Esophagus muscularis mucosa (tissue), 4 donors: Measurements from ENCODE around the gene TLX2. TPM values are rescaled to one million over a fixed set of nuclear protein-coding genes. Genes with fewer than 3 reads are reported as not detected.

ENCODE experiments used
- DNase-seq: peaks from one replicate; pipeline ENCODE4 v3.0.0-alpha.2; 2017; ENCODE audit errors: extremely low spot score
- H3K27ac ChIP-seq, 4 donors: fragments of 200-600 bp; sonication (generic); replicated peaks in 1 of 4; 1 replicate in 3 of 4; 2 replicates in 1 of 4; pipeline ENCODE4 v1.5.1; 2016 to 2019; ENCODE audit warnings: mild to moderate bottlenecking in 1 of 4
- H3K27me3 ChIP-seq, 4 donors: fragments of 200-600 bp; sonication (generic); one replicate each; pipeline versions ENCODE4 v1.5.1 to v1.6.0; 2016 to 2019
- H3K36me3 ChIP-seq, 4 donors: fragments of 200-600 bp; sonication (generic); one replicate each; pipeline ENCODE4 v1.5.1; 2016 to 2019
- H3K4me1 ChIP-seq, 4 donors: fragments of 200-600 bp; sonication (generic); one replicate each; pipeline ENCODE4 v1.5.1; 2016 to 2019
- H3K4me3 ChIP-seq, 4 donors: fragments of 200-600 bp; sonication (generic); 1 replicate in 2 of 4; 2 replicates in 2 of 4; pipeline ENCODE4 v1.5.1; 2016 to 2019; ENCODE audit warnings: mild to moderate bottlenecking in 4 of 4, moderate library complexity in 1 of 4
- H3K9me3 ChIP-seq, 4 donors: fragments of 200-600 bp; sonication (generic); 1 replicate in 3 of 4; 2 replicates in 1 of 4; pipeline ENCODE4 v1.5.1; 2016 to 2019
- EP300 ChIP-seq: sonication (generic); formaldehyde crosslinking; IDR thresholded peaks from one replicate; pipeline ENCODE4 v1.6.1; 2017; ENCODE audit warnings: antibody characterized with exemption
- POLR2A ChIP-seq: fragments of 450-650 bp; IDR thresholded peaks from one replicate; pipeline ENCODE4 v1.6.1; 2017; ENCODE audit warnings: antibody characterized with exemption, moderate library complexity, mild to moderate bottlenecking, low read depth
- POLR2AphosphoS5 ChIP-seq, 2 donors: sonication (generic); formaldehyde crosslinking; IDR thresholded peaks; one replicate each; pipeline ENCODE4 v1.6.1; 2017; ENCODE audit warnings: antibody characterized with exemption in 2 of 2
- WGBS: methylation state at CpG from one replicate; pipeline ENCODE4 v1.1.5; 2018; 5-methylcytosine and 5-hydroxymethylcytosine counted together
- intact Hi-C: fragments of 100-400 bp; cut with DNase I; formaldehyde crosslinking; loops from one replicate; pipeline ENCODE4 v1.15.1; 2023
- total RNA-seq, 4 donors: library from RNA; depleted of rRNA; stranded (reverse); fragments of >200 nt; gene quantifications; one replicate each; pipeline versions ENCODE4 v1.1.0 to v1.2.1, GENCODE V29; 2016
- TF ChIP-seq, protein P1 (sequence below), 3 experiments: fragments of 200-600 bp in 2 of 3; fragments of 450-650 bp in 1 of 3; sonication (generic) in 2 of 3; IDR thresholded peaks; one replicate each; pipeline ENCODE4 v1.5.1; 2017 to 2019; ENCODE audit warnings: antibody characterized with exemption in 3 of 3, mild to moderate bottlenecking in 2 of 3, moderate library complexity in 1 of 3

The TLX2 gene
- total RNA-seq, 4 donors from 2014 or later, result 0.42 to 0.99 (median 0.84) TPM; not detected in 1

DNA sequence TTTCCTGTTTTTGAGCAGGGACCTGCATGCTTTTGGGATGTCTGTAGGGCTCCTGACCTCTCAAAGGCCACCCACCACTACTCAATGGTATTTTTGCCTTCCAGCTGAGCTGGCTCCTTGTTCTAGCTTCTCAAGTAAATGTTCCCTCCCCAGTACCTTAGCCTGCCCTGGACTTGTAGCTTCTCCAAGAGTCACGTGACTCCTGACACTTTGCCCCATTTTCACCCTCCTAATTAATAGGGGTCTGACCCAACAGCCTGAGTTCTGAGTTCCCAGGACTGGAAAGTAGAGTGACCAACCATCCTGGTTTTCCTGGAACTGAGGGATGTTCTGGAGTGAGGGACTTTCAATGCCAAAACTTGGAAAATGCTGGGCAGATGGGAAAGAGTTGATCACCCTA, 18.8 kb upstream of the TLX2 start:
- no peak for DNase-seq
- Histone ChIP-seq H3K36me3 (peaks cover 31 to 42% (median 42%) of the 10 kb centered on the region in 4 donors), H3K27me3 (peaks cover 0 to 38% (median 32%) of the 10 kb centered on the region in 4 donors), H3K27ac (no peak overlapping the region), H3K4me3 (no peak overlapping the region), H3K4me1 (peaks cover 25 to 29% (median 27%) of the 10 kb centered on the region in 4 donors), H3K9me3 (no peaks in the 10 kb centered on the region)
- 86% methylated on average over 1 of the region's 1 CpG for WGBS
- TF ChIP-seq EP300 (no peak), POLR2AphosphoS5 (IDR thresholded peaks at IDR 0.05) (no peak)
- intact Hi-C loops, result no loop called here

DNA sequence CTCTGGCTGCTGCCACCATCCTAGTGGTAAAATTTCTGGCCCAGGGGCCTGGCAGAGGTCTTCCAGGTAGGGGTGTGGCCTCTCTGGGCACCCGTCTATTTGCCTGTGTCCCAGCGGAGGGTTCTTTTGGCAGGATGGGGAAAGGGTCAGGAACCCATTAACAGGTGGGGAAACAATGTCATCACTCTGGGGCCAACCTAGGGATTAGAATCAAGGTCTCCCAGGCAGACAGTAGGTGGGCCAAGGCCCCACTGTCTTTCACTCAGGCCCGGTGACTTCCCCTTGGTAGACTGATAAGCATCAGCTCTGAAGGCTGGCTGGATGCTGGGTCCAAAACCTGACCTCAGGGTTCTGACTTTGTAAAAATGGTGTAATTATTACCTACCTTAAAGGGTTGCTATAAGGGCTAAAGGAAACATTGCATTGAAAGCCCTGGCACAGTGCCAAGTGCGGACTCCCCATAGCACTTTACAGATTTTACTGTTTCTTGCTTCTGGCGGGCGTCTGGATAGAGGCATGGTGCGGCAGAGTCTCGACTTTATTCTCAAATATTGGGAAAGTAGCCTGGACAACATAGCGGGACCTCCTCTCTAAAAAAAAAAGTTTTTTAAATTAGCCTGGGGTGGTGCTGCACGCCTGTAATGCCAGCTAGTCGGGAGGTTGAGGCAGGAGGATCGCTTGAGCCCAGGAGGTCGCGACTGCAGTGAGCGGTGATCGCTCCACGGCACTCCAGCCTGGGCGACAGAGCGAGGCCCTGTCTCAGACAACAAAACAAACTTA, 17.1 kb upstream of the TLX2 start:
- Histone ChIP-seq H3K36me3 (peaks cover 15 to 25% (median 24%) of the 10 kb centered on the region in 4 donors), H3K27me3 (peaks cover 0 to 55% (median 41%) of the 10 kb centered on the region in 4 donors), H3K4me1 (peaks cover 27 to 31% (median 28%) of the 10 kb centered on the region in 4 donors), H3K4me3 (peak overlapping the region in 3 of 4 donors; percentile 31 to 40 (median 38)), H3K9me3 (no peaks in the 10 kb centered on the region), H3K27ac (no peak overlapping the region)
- TF ChIP-seq EP300 (no peak), POLR2AphosphoS5 (IDR thresholded peaks at IDR 0.05) (no peak), POLR2A (no peak)
- TF ChIP-seq, protein P1, sequence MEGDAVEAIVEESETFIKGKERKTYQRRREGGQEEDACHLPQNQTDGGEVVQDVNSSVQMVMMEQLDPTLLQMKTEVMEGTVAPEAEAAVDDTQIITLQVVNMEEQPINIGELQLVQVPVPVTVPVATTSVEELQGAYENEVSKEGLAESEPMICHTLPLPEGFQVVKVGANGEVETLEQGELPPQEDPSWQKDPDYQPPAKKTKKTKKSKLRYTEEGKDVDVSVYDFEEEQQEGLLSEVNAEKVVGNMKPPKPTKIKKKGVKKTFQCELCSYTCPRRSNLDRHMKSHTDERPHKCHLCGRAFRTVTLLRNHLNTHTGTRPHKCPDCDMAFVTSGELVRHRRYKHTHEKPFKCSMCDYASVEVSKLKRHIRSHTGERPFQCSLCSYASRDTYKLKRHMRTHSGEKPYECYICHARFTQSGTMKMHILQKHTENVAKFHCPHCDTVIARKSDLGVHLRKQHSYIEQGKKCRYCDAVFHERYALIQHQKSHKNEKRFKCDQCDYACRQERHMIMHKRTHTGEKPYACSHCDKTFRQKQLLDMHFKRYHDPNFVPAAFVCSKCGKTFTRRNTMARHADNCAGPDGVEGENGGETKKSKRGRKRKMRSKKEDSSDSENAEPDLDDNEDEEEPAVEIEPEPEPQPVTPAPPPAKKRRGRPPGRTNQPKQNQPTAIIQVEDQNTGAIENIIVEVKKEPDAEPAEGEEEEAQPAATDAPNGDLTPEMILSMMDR (IDR thresholded peaks at IDR 0.05), result no peak
- intact Hi-C loops, result no loop called here
- 68% methylated on average over 12 of the region's 19 CpGs for WGBS
- no peak for DNase-seq

DNA sequence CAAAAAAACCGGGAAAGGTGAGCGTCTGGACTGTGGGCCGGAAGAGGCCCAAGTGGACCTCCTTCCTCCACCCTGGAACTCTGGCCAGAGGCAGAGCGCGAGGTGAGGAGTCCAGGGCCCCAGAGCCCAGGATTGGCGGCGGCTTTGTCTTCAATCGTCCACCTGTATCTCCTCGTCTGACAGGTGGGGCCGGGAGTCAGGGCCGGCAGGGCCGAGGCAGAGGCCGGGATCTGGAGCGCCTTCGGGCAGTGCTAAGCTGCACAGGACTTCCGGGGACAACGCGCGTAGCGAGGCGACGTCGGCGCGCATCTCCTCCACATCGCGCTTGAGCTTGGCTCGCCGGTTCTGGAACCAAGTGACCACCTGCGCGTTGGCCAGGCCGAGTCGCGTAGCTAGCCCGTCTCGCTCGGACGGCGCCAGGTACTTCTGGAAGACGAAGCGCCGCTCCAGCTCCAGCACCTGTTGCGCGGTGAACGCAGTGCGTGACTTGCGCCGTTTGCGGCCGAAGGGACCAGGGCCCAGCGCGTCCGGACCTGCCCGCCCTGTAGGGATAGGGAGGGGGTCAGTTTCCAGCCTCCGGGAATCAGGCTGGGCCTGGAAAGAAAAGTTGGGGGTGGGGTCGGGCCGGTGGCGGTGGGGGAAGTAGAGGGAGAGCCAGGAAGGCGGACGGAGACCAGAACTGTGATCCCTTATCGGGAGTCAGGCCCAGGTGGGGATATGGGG, 16.3 kb upstream of the TLX2 start:
- intact Hi-C loops, result no loop called here
- WGBS, result 3% methylated on average over 25 of the region's 61 CpGs
- Histone ChIP-seq H3K4me3 (peak overlapping the region; percentile 31 to 40 (median 38)), H3K36me3 (peaks cover 7 to 17% (median 17%) of the 10 kb centered on the region in 4 donors), H3K9me3 (no peaks in the 10 kb centered on the region), H3K27me3 (peaks cover 0 to 62% (median 48%) of the 10 kb centered on the region in 4 donors), H3K27ac (no peak overlapping the region), H3K4me1 (peaks cover 30 to 39% (median 36%) of the 10 kb centered on the region in 4 donors)
- DNase-seq, result no peak
- TF ChIP-seq POLR2A, result no peak
- TF ChIP-seq POLR2AphosphoS5 (IDR thresholded peaks at IDR 0.05), result peak in 1 of 2 donors; percentile 38

DNA sequence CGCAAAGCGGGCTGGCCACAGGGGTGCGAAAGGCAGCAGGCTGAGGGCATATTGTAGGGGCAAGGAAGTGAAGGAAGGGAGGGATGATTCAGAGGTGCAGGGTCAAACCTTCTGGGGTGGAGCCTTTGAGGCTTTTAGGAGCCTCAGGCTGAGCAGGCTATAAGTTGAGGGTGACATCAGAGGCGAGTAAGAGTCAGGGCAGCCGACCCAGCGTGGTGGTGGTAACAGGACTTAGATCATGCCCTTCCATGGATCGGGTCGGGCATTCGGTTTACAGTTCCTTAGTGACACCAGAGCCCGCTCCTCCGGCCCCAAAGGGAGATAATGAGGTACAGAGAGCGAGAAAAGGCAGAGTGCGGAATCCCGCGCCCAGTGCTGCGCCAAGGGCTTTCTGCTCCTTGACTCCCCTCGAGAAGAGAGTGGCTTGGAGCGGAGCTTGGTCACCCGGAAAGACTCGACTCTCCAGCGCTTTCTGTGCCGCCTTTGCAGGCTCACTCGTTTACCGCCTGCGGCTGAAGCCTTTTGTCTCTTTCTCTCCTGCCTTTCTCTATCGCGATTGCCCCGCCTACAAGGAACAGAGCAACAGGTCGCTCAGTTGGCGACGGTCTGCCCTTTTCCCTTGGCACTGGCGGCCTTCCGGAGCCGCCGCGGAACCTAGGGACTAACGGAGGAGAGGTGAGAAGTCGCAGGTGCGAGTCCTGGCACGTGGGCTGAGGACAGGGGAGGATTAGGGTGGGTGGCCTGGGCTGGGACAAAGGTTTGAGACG, 15.6 kb upstream of the TLX2 start:
- TF ChIP-seq, protein P1 (IDR thresholded peaks at IDR 0.05), result no peak
- no peak for TF ChIP-seq EP300
- no peak for TF ChIP-seq POLR2AphosphoS5 (IDR thresholded peaks at IDR 0.05)
- no peak for TF ChIP-seq POLR2A
- intact Hi-C loops, result no loop called here
- Histone ChIP-seq H3K27ac (no peak overlapping the region), H3K4me3 (peak overlapping the region; percentile 31 to 40 (median 38)), H3K4me1 (peaks cover 30 to 46% (median 43%) of the 10 kb centered on the region in 4 donors), H3K36me3 (peaks cover 0 to 10% (median 9%) of the 10 kb centered on the region in 4 donors), H3K27me3 (peaks cover 0 to 70% (median 51%) of the 10 kb centered on the region in 4 donors), H3K9me3 (no peaks in the 10 kb centered on the region)
- 3% methylated on average over 29 of the region's 41 CpGs for WGBS
- DNase-seq, result no peak

DNA sequence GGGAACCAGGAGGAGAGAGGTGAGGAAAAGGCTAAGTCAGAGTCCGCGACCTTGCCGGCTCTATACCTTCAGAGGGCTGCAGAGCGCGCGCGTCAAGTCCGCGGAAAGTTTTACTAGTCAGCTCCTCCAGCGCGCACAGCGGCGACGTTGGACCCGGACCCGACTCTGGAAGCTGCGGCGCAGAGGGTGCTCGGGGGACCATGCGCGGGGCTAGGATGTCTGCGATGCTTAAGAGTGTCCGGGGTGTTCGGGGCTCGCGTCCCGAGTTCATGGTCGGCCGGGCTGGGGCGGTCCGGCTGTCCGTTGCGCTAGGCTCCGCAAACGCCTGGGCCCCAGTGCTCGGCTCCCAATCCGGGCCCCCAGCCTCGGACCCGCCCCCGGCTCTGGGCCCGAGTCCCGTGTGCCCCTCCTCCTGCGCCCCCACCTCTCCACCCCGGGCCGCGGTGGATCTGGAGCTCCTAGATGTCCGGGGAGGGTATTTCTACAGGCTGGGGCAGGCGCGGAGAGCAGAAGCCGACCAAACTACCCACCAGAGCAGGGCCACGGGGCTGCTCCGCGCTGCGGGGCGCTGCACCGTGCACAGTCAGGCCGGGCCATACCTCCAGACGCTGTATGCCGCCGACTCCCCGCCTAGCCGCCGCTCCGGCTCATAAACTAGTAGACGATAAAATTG, 14.8 kb upstream of the TLX2 start, which contains the start of gene LBX2:
TSS of gene LBX2 (minus strand) at position 337 of the 673 bp plus-strand sequence. CDS start at position 271, 66 bp downstream.
- peaks cover 0 to 73% (median 51%) of the 10 kb centered on the region in 4 donors for H3K27me3 ChIP-seq
- H3K4me3 ChIP-seq, result peak within 1 kb of the TSS; percentile 17 to 40 (median 38)
- 2% methylated on average over 44 of the region's 65 CpGs for WGBS
- peaks cover 35 to 53% (median 49%) of the 10 kb centered on the region in 4 donors for H3K4me1 ChIP-seq
- no peak within 1 kb of the TSS for H3K27ac ChIP-seq
- no peaks in the 10 kb centered on the region for H3K9me3 ChIP-seq
- peaks cover 0 to 4% (median 2%) of the 10 kb centered on the region in 4 donors for H3K36me3 ChIP-seq
- intact Hi-C loops, result no loop called here
- no peak for TF ChIP-seq POLR2A
- TF ChIP-seq, protein P1 (IDR thresholded peaks at IDR 0.05), result no peak
- no peak for TF ChIP-seq POLR2AphosphoS5 (IDR thresholded peaks at IDR 0.05)
- no peak for TF ChIP-seq EP300
- no peak for DNase-seq
